Loucy (cell line): ENCODE data around the gene LY6G5B.

ENCODE experiments used
- H2AFZ ChIP-seq: fragments of 200-600 bp; sonication (generic); 2 replicates; pipeline ENCODE4 v1.6.0; 2016; ENCODE audit warnings: antibody characterized with exemption, mild to moderate bottlenecking, low read length, moderate library complexity
- H3F3A ChIP-seq: fragments of 200-600 bp; 2 replicates; pipeline ENCODE4 v1.6.0; 2016; ENCODE audit warnings: antibody characterized with exemption, low read depth, mild to moderate bottlenecking
- H3K27me3 ChIP-seq: fragments of 200-600 bp; sonication (generic); 2 replicates; pipeline ENCODE4 v1.6.1; 2014; ENCODE audit warnings: low read length, mild to moderate bottlenecking; ENCODE audit not compliant: insufficient read depth, poor library complexity, severe bottlenecking
- H3K36me3 ChIP-seq: fragments of 200-600 bp; sonication (generic); 2 replicates; pipeline ENCODE4 v1.6.1; 2016; ENCODE audit warnings: low read length; ENCODE audit not compliant: insufficient read depth
- H3K4me1 ChIP-seq: fragments of 200-600 bp; sonication (generic); 2 replicates; pipeline ENCODE4 v1.5.1; 2014; ENCODE audit warnings: low read length, mild to moderate bottlenecking; ENCODE audit not compliant: insufficient read depth, poor library complexity, severe bottlenecking
- H3K4me2 ChIP-seq: fragments of 200-600 bp; sonication (generic); 2 replicates; pipeline ENCODE4 v1.6.0; 2014; ENCODE audit warnings: antibody characterized with exemption, low read length, low read depth, mild to moderate bottlenecking; ENCODE audit not compliant: poor library complexity, severe bottlenecking
- H3K4me3 ChIP-seq: fragments of 200-600 bp; sonication (generic); 2 replicates; pipeline ENCODE4 v1.5.1; 2014; ENCODE audit warnings: low read length, mild to moderate bottlenecking, mixed read lengths; ENCODE audit not compliant: poor library complexity, severe bottlenecking
- H3K79me2 ChIP-seq: fragments of 200-600 bp; sonication (generic); 2 replicates; pipeline ENCODE4 v1.6.1; 2014; ENCODE audit warnings: low read length; ENCODE audit not compliant: insufficient read depth
- H3K9ac ChIP-seq: fragments of 200-600 bp; sonication (generic); 2 replicates; pipeline ENCODE4 v1.6.0; 2014; ENCODE audit warnings: mild to moderate bottlenecking, low read depth, low read length, moderate library complexity; ENCODE audit not compliant: poor library complexity, severe bottlenecking
- H3K9me2 ChIP-seq: fragments of 200-600 bp; sonication (generic); replicated peaks from 2 replicates; pipeline ENCODE4 v1.6.1; 2016; ENCODE audit warnings: low read depth, low read length, mixed read lengths
- H3K9me3 ChIP-seq: fragments of 200-600 bp; sonication (generic); 2 replicates; pipeline ENCODE4 v1.6.1; 2014; ENCODE audit warnings: mild to moderate bottlenecking, antibody characterized with exemption, low read length, low read depth; ENCODE audit not compliant: insufficient read depth
- H4K20me1 ChIP-seq: fragments of 200-600 bp; sonication (generic); 2 replicates; pipeline ENCODE4 v1.6.0; 2014; ENCODE audit warnings: antibody characterized with exemption, low read length, mild to moderate bottlenecking; ENCODE audit not compliant: insufficient read depth, poor library complexity, severe bottlenecking
- EZH2phosphoT487 ChIP-seq: fragments of 200-600 bp; IDR thresholded peaks from 2 replicates; pipeline ENCODE4 v1.6.1; 2018; ENCODE audit warnings: antibody characterized with exemption, mild to moderate bottlenecking, moderate library complexity, borderline replicate concordance
- TF ChIP-seq, protein P1 (sequence below): fragments of 200-600 bp; sonication (generic); conservative IDR thresholded peaks from 2 replicates; pipeline ENCODE4 v1.5.1; 2014; ENCODE audit warnings: mild to moderate bottlenecking, antibody characterized with exemption, low read length

LY6G5B gene

DNA sequence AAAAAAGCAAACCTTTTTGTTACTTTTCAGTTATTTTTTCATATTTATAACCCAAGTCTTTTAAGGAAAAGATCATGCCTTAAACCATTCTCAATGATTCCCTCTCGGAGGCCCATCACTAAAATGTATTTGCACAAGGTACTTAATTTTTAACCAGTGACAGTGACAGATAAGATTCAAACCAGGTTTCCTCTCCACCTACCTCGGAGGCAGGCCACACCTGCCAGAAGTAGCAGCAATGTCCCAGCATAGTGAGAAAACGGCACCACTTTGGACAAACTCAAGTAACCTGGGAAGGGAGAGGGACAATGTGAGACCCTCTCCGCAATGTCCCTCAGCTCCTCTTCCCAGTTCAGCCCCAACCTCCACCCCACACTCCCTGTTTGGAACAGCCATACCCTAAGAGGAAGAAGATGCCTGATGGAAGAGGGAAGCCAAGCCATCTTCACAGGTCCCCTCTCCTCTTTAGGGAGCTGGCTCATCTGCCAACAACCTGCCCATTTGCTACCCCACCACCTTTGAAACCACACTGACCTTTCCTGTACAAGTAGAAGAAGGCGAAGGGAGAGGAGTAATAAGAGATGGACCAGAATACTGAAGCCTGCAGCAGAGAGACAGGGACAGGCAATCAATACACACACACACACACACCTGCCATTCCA is 31.1 kb downstream of the LY6G5B start:
- Histone ChIP-seq H3K9ac (peak overlapping the region; percentile 88), H3K4me2 (peak overlapping the region; percentile 88), H3K4me3 (peak overlapping the region; percentile 88), H3K9me3 (no peaks in the 10 kb centered on the region), H3K9me2 (no peaks in the 10 kb centered on the region), H3K36me3 (peaks cover 5% of the 10 kb centered on the region; the same call in 1 of the 2 replicates), H4K20me1 (peaks cover 15% of the 10 kb centered on the region), H3K4me1 (peaks cover 24% of the 10 kb centered on the region), H2AFZ (no peak overlapping the region), H3K27me3 (no peaks in the 10 kb centered on the region), H3F3A (no peaks in the 10 kb centered on the region), H3K79me2 (peaks cover 46% of the 10 kb centered on the region)
- TF ChIP-seq EZH2phosphoT487: no peak
- TF ChIP-seq, protein P1, sequence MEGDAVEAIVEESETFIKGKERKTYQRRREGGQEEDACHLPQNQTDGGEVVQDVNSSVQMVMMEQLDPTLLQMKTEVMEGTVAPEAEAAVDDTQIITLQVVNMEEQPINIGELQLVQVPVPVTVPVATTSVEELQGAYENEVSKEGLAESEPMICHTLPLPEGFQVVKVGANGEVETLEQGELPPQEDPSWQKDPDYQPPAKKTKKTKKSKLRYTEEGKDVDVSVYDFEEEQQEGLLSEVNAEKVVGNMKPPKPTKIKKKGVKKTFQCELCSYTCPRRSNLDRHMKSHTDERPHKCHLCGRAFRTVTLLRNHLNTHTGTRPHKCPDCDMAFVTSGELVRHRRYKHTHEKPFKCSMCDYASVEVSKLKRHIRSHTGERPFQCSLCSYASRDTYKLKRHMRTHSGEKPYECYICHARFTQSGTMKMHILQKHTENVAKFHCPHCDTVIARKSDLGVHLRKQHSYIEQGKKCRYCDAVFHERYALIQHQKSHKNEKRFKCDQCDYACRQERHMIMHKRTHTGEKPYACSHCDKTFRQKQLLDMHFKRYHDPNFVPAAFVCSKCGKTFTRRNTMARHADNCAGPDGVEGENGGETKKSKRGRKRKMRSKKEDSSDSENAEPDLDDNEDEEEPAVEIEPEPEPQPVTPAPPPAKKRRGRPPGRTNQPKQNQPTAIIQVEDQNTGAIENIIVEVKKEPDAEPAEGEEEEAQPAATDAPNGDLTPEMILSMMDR: no peak

DNA sequence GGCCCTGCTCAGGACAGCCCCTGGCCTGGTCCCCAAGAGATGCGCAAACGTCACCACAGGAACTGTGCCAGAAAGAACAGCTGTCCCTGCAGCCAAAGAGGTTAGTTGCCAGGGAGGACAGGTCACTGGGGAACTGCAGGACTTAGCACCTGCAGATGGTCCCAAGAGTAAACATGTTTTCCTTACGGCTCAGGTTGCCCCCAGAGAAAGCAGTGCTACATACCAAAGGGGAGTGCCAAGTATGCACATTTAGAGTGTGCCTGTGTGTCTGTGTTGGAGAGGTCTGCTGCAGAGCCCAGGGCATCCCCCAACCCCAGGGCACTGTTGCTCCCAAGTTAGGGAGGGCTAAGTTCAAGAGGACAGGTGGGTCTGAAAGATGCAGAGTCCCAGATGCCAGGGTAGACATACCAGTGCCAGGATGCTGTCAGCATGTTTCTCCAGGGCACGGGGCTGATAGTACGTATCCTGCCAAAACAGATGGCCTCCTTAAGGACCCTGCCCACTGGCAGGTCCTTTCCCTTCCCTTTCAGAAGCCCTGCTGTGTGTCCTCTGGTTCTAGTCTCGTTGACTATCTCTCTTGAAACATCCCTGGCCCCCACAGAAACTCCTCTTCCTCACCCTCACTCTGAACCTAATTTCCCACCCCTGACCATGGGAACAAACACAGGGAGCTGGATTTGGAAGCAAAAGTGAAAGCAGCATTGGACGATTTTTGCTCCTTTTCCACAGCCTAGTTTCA is 32.1 kb downstream of the LY6G5B start:
- H3K4me2 ChIP-seq: peak overlapping the region; percentile 88
- TF ChIP-seq, protein P1: no peak
- no peak for TF ChIP-seq EZH2phosphoT487
- H3K27me3 ChIP-seq: no peaks in the 10 kb centered on the region
- H3K4me3 ChIP-seq: peak overlapping the region; percentile 88
- peaks cover 15% of the 10 kb centered on the region for H4K20me1 ChIP-seq
- H2AFZ ChIP-seq: no peak overlapping the region
- peaks cover 46% of the 10 kb centered on the region for H3K79me2 ChIP-seq
- H3K9ac ChIP-seq: peak overlapping the region; percentile 88
- H3K36me3 ChIP-seq: peaks cover 1% of the 10 kb centered on the region; the same call in 1 of the 2 replicates
- no peaks in the 10 kb centered on the region for H3K9me3 ChIP-seq
- H3F3A ChIP-seq: no peaks in the 10 kb centered on the region
- H3K9me2 ChIP-seq: no peaks in the 10 kb centered on the region
- peaks cover 24% of the 10 kb centered on the region for H3K4me1 ChIP-seq

DNA sequence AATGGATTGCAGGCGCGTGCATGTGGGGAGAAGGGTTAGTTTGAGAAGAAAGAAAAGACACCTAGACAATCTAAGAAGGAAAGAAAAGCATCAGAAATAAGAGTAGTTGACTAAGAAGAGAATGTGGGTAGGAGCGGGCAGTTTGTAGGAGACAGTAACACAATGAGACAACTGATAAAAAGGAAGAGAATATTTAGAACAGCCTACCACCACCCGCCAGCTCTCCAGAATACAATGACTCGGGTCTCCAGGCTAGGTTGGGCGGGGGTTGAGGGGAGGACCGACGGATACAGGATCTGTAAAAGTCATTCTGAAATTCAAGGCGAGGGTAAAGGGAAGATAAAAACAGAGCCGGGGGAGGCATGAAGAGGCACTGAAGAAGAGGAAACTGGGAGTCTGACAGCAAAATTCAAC is 32.6 kb downstream of the LY6G5B start:
- Histone ChIP-seq H3K36me3 (no peaks in the 10 kb centered on the region), H3K27me3 (no peaks in the 10 kb centered on the region), H3K9me3 (no peaks in the 10 kb centered on the region), H4K20me1 (peaks cover 15% of the 10 kb centered on the region), H3F3A (no peaks in the 10 kb centered on the region), H2AFZ (peak overlapping the region; percentile 77), H3K4me3 (peak overlapping the region; percentile 88), H3K4me1 (peaks cover 24% of the 10 kb centered on the region), H3K4me2 (peak overlapping the region; percentile 88), H3K9ac (peak overlapping the region; percentile 88), H3K79me2 (peaks cover 46% of the 10 kb centered on the region), H3K9me2 (no peaks in the 10 kb centered on the region)
- TF ChIP-seq, protein P1: no peak
- TF ChIP-seq EZH2phosphoT487: no peak
